Dedifferentiated amniotic fluid mesenchymal stem cell (primary cell): ENCODE measurements around the gene ARAF.

Source experiments
- DNase-seq: peaks from one replicate; pipeline ENCODE4 v3.0.0-alpha.2; 2016; ENCODE audit errors: extremely low spot score

The ARAF gene

GRCh38 chrX:47564438-47565085 lies 3.6 kb downstream of the ARAF start:
- DNase-seq = no peak

- DNase-seq = no peak
Measured at GRCh38 chrX:47566841-47567240, 5.8 kb downstream of the ARAF start.

GRCh38 chrX:47568656-47569295 lies 7.8 kb downstream of the ARAF start:
- no peak for DNase-seq

- no peak for DNase-seq
Measured at GRCh38 chrX:47570794-47571193, 9.8 kb downstream of the ARAF start.

- no peak for DNase-seq
Measured at GRCh38 chrX:47571215-47571614, 10.2 kb downstream of the ARAF start.

- DNase-seq = no peak
Measured at GRCh38 chrX:47571896-47572295, 10.9 kb downstream of the ARAF start.

GRCh38 chrX:47572773-47573340 lies 11.9 kb downstream of the ARAF start:
- no peak for DNase-seq

GRCh38 chrX:47573341-47574075 lies 12.5 kb downstream of the ARAF start:
- no peak for DNase-seq

GRCh38 chrX:47574076-47574546 lies 13.1 kb downstream of the ARAF start:
- no peak for DNase-seq

GRCh38 chrX:47574547-47575301 lies 13.7 kb downstream of the ARAF start:
- DNase-seq = no peak

GRCh38 chrX:47576021-47576898 lies 15.3 kb downstream of the ARAF start:
- no peak for DNase-seq

GRCh38 chrX:47577424-47577823 lies 16.4 kb downstream of the ARAF start:
- no peak for DNase-seq

- DNase-seq = no peak
Measured at GRCh38 chrX:47577901-47578300, 16.9 kb downstream of the ARAF start.

GRCh38 chrX:47578692-47579091 lies 17.7 kb downstream of the ARAF start:
- DNase-seq = no peak

GRCh38 chrX:47579537-47579936 lies 18.5 kb downstream of the ARAF start:
- no peak for DNase-seq

- DNase-seq = peak; percentile 86
Measured at GRCh38 chrX:47581731-47582647, 21.0 kb downstream of the ARAF start, which contains the start of gene TIMP1. Gene TIMP1 (plus strand): TSS chrX:47582436. CDS start chrX:47583416, 980 bp downstream.

GRCh38 chrX:47583240-47583861 lies 22.3 kb downstream of the ARAF start:
- no peak for DNase-seq

GRCh38 chrX:47584714-47585113 lies 23.7 kb downstream of the ARAF start:
- DNase-seq = no peak

- DNase-seq = no peak
Measured at GRCh38 chrX:47585273-47585672, 24.3 kb downstream of the ARAF start.
